H9 (cell line): ENCODE measurements around the gene NOTUM. TPM values are rescaled to one million over a fixed set of nuclear protein-coding genes. Genes with fewer than 3 reads are reported as not detected.

Source experiments
- DNase-seq: peaks from one replicate; pipeline ENCODE4 v3.0.0-alpha.2; 2017
- H2AFZ ChIP-seq: one replicate; pipeline ENCODE4 v1.6.1; 2013; ENCODE audit warnings: mild to moderate bottlenecking, low read length, control low read depth, moderate library complexity
- H2AK5ac ChIP-seq: 2 replicates; pipeline ENCODE4 v1.6.1; 2013; ENCODE audit warnings: low read length, control low read depth, mixed read lengths; ENCODE audit not compliant: insufficient read length
- H2BK120ac ChIP-seq: one replicate; pipeline ENCODE4 v1.6.1; 2013; ENCODE audit warnings: low read depth, mild to moderate bottlenecking, low read length, control low read depth, inconsistent platforms; ENCODE audit not compliant: poor library complexity, severe bottlenecking
- H2BK12ac ChIP-seq: 2 replicates; pipeline ENCODE4 v1.6.1; 2013; ENCODE audit warnings: low read length, control low read depth, mixed read lengths, low read depth; ENCODE audit not compliant: insufficient read length
- H2BK15ac ChIP-seq: 2 replicates; pipeline ENCODE4 v1.6.1; 2013; ENCODE audit warnings: low read depth, low read length, control low read depth
- H2BK20ac ChIP-seq: one replicate; pipeline ENCODE4 v1.6.1; 2013; ENCODE audit warnings: low read depth, mild to moderate bottlenecking, low read length, control low read depth, inconsistent platforms; ENCODE audit not compliant: poor library complexity, severe bottlenecking
- H2BK5ac ChIP-seq: 2 replicates; pipeline ENCODE4 v1.6.1; 2013; ENCODE audit warnings: low read length, control low read depth, mixed read lengths; ENCODE audit not compliant: insufficient read length
- H3K14ac ChIP-seq: 2 replicates; pipeline ENCODE4 v1.6.1; 2013; ENCODE audit warnings: low read length, control low read depth; ENCODE audit not compliant: insufficient read depth
- H3K18ac ChIP-seq: 2 replicates; pipeline ENCODE4 v1.6.1; 2013; ENCODE audit warnings: low read depth, mild to moderate bottlenecking, mixed read lengths, low read length, control low read depth; ENCODE audit not compliant: insufficient read length
- H3K23ac ChIP-seq: 2 replicates; pipeline ENCODE4 v1.6.1; 2013; ENCODE audit warnings: low read length, control low read depth, mixed read lengths, low read depth; ENCODE audit not compliant: insufficient read length
- H3K23me2 ChIP-seq: 2 replicates; pipeline ENCODE4 v1.6.1; 2013; ENCODE audit warnings: low read depth, mild to moderate bottlenecking, mixed read lengths, low read length, control low read depth; ENCODE audit not compliant: insufficient read length, poor library complexity, severe bottlenecking
- H3K27ac ChIP-seq: 2 replicates; pipeline ENCODE4 v1.5.1; 2013; ENCODE audit warnings: low read length, control low read depth, mixed read lengths, low read depth; ENCODE audit not compliant: insufficient read length
- H3K27me3 ChIP-seq: 2 replicates; pipeline ENCODE4 v1.6.1; 2013; ENCODE audit warnings: low read length, control low read depth, inconsistent platforms; ENCODE audit not compliant: insufficient read depth
- H3K4ac ChIP-seq: 2 replicates; pipeline ENCODE4 v1.6.1; 2013; ENCODE audit warnings: low read depth, mild to moderate bottlenecking, control low read depth, inconsistent platforms, low read length, moderate library complexity
- H3K4me1 ChIP-seq: 2 replicates; pipeline ENCODE4 v1.6.1; 2013; ENCODE audit warnings: low read length, control low read depth, inconsistent platforms; ENCODE audit not compliant: insufficient read depth
- H3K4me2 ChIP-seq: 2 replicates; pipeline ENCODE4 v1.6.1; 2013; ENCODE audit warnings: low read length, control low read depth, mixed read lengths; ENCODE audit not compliant: insufficient read length, insufficient read depth
- H3K56ac ChIP-seq: 2 replicates; pipeline ENCODE4 v1.6.1; 2013; ENCODE audit warnings: low read depth, mild to moderate bottlenecking, mixed read lengths, low read length, control low read depth; ENCODE audit not compliant: insufficient read length
- H3K79me1 ChIP-seq: 2 replicates; pipeline ENCODE4 v1.6.1; 2013; ENCODE audit warnings: low read depth, mild to moderate bottlenecking, moderate library complexity, low read length, control low read depth, inconsistent platforms; ENCODE audit not compliant: insufficient read depth, poor library complexity, severe bottlenecking
- H3K79me2 ChIP-seq: 2 replicates; pipeline ENCODE4 v1.6.1; 2013; ENCODE audit warnings: low read length, control low read depth, inconsistent platforms; ENCODE audit not compliant: insufficient read depth
- H3K9ac ChIP-seq: 2 replicates; pipeline ENCODE4 v1.6.1; 2013; ENCODE audit warnings: low read length, control low read depth, mixed read lengths; ENCODE audit not compliant: insufficient read length; ENCODE audit errors: extremely low read depth
- H3K9me3 ChIP-seq: one replicate; pipeline ENCODE4 v1.6.1; 2013; ENCODE audit warnings: low read depth, low read length, inconsistent platforms; ENCODE audit not compliant: control insufficient read depth
- H3T11ph ChIP-seq: one replicate; pipeline ENCODE4 v1.6.1; 2013; ENCODE audit warnings: mild to moderate bottlenecking, low read length, control low read depth, inconsistent platforms
- H4K20me1 ChIP-seq: one replicate; pipeline ENCODE4 v1.6.1; 2013; ENCODE audit not compliant: control insufficient read depth, insufficient read length, insufficient read depth
- H4K5ac ChIP-seq: 2 replicates; pipeline ENCODE4 v1.6.1; 2013; ENCODE audit warnings: low read depth, mild to moderate bottlenecking, mixed read lengths, low read length, control low read depth; ENCODE audit not compliant: insufficient read length
- H4K8ac ChIP-seq: replicated peaks from 2 replicates; pipeline ENCODE4 v1.6.1; 2013; ENCODE audit warnings: low read length, control low read depth, mixed read lengths, low read depth; ENCODE audit not compliant: insufficient read length
- H4K91ac ChIP-seq: 2 replicates; pipeline ENCODE4 v1.6.1; 2013; ENCODE audit warnings: low read depth, mild to moderate bottlenecking, moderate library complexity, mixed read lengths, low read length, control low read depth; ENCODE audit not compliant: insufficient read length
- H3K27ac Mint-ChIP-seq, 3 experiments: 2 replicates in 2 of 3; 3 replicates in 1 of 3; pipeline ENCODE4 v1.8.0; 2020 to 2021; ENCODE audit warnings: mixed read lengths in 3 of 3, mild to moderate bottlenecking in 1 of 3, moderate library complexity in 1 of 3
- H3K27me3 Mint-ChIP-seq: 2 replicates; pipeline ENCODE4 v1.8.0; 2021; ENCODE audit warnings: low read depth, mild to moderate bottlenecking, moderate library complexity, mixed read lengths
- H3K36me3 Mint-ChIP-seq, 3 experiments: 2 replicates in 2 of 3; 3 replicates in 1 of 3; pipeline ENCODE4 v1.8.0; 2020 to 2021; ENCODE audit warnings: low read depth in 3 of 3, mixed read lengths in 3 of 3; ENCODE audit not compliant: insufficient read depth in 1 of 3
- H3K4me1 Mint-ChIP-seq, 2 experiments: 2 replicates each; pipeline ENCODE4 v1.8.0; 2020; ENCODE audit warnings: mixed read lengths in 2 of 2
- H3K4me3 Mint-ChIP-seq, 2 experiments: 2 replicates in 1 of 2; 3 replicates in 1 of 2; pipeline ENCODE4 v1.8.0; 2020 to 2021; ENCODE audit warnings: mild to moderate bottlenecking in 2 of 2, mixed read lengths in 2 of 2, moderate library complexity in 1 of 2
- H3K9me3 Mint-ChIP-seq, 2 experiments: 2 replicates in 1 of 2; 3 replicates in 1 of 2; pipeline ENCODE4 v1.8.0; 2020; ENCODE audit warnings: mild to moderate bottlenecking in 2 of 2, mixed read lengths in 2 of 2, moderate library complexity in 1 of 2
- WGBS: extraction: QIAGEN DNeasy Blood & Tissue Kit; methylation state at CpG from one replicate; pipeline ENCODE4 v1.1.7; 2013; ENCODE audit warnings: missing lambda C conversion rate, low lambda C conversion rate, mixed read lengths; ENCODE audit not compliant: insufficient read length; ENCODE audit errors: extremely low coverage; 5-methylcytosine and 5-hydroxymethylcytosine counted together
- total RNA-seq: library from RNA; stranded (reverse); gene quantifications from 2 replicates; pipeline ENCODE4 v1.2.1, GENCODE V29; 2021
- TF ChIP-seq, protein P1 (sequence below): fragments of 200-600 bp; sonication (generic); conservative IDR thresholded peaks from 3 replicates; pipeline ENCODE4 v1.8.0; 2021; ENCODE audit warnings: antibody characterized with exemption, mild to moderate bottlenecking

Gene NOTUM
- total RNA-seq, 1 experiment from 2014 or later: 2.1 TPM

DNA sequence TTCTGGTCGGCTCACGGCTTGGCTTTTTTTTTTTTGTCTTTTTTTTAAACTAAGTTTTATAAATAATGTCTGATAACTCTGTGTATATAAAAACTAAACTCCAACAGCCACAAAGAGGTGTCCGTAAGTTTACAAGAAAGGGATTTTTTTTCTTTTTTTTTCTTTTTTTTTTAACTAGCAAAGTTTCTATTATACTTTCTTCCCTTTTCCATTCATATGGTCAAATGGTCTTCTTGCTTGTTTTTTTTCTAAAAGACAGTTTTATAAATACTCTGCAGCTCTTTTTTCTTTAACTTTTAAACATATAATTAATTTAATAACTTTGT, 39.5 kb downstream of the NOTUM start:
- H3K9ac ChIP-seq: no peak overlapping the region
- no peak overlapping the region for H2AFZ ChIP-seq
- H2BK120ac ChIP-seq: no peak overlapping the region
- no peak overlapping the region for H4K91ac ChIP-seq
- H2AK5ac ChIP-seq: no peak overlapping the region
- peaks cover 22% of the 10 kb centered on the region; the same call in 1 of the 2 replicates for H3K79me2 ChIP-seq
- H4K5ac ChIP-seq: no peak overlapping the region
- TF ChIP-seq, protein P1, sequence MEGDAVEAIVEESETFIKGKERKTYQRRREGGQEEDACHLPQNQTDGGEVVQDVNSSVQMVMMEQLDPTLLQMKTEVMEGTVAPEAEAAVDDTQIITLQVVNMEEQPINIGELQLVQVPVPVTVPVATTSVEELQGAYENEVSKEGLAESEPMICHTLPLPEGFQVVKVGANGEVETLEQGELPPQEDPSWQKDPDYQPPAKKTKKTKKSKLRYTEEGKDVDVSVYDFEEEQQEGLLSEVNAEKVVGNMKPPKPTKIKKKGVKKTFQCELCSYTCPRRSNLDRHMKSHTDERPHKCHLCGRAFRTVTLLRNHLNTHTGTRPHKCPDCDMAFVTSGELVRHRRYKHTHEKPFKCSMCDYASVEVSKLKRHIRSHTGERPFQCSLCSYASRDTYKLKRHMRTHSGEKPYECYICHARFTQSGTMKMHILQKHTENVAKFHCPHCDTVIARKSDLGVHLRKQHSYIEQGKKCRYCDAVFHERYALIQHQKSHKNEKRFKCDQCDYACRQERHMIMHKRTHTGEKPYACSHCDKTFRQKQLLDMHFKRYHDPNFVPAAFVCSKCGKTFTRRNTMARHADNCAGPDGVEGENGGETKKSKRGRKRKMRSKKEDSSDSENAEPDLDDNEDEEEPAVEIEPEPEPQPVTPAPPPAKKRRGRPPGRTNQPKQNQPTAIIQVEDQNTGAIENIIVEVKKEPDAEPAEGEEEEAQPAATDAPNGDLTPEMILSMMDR: no peak
- H3K27ac Mint-ChIP-seq: no peak overlapping the region
- no peak overlapping the region for H3K4ac ChIP-seq
- no peak overlapping the region for H4K8ac ChIP-seq
- WGBS: no CpG with 5 or more reads among the region's 3 CpGs
- H3K56ac ChIP-seq: no peak overlapping the region
- H3K23me2 ChIP-seq: peaks cover 9% of the 10 kb centered on the region
- H3K9me3 ChIP-seq: no peaks in the 10 kb centered on the region
- no peaks in the 10 kb centered on the region for H4K20me1 ChIP-seq
- no peak overlapping the region for H2BK20ac ChIP-seq
- no peak overlapping the region for H2BK15ac ChIP-seq
- no peak overlapping the region for H3K23ac ChIP-seq
- peaks cover 12 to 33% (median 27%) of the 10 kb centered on the region in 3 experiments; a peak in 6 of 7 replicates for H3K36me3 Mint-ChIP-seq
- no peak for DNase-seq
- no peak overlapping the region for H3K27ac ChIP-seq
- H3K18ac ChIP-seq: no peak overlapping the region
- H3K79me1 ChIP-seq: peaks cover 5% of the 10 kb centered on the region
- H3K4me2 ChIP-seq: no peak overlapping the region
- no peak overlapping the region for H3T11ph ChIP-seq
- no peak overlapping the region for H2BK12ac ChIP-seq
- no peaks in the 10 kb centered on the region; a peak in 1 of 5 replicates for H3K9me3 Mint-ChIP-seq
- no peak overlapping the region for H2BK5ac ChIP-seq
- H3K14ac ChIP-seq: no peak overlapping the region
- H3K27me3 Mint-ChIP-seq: no peaks in the 10 kb centered on the region
- no peak overlapping the region for H3K4me3 Mint-ChIP-seq
- peaks cover 44 to 47% of the 10 kb centered on the region in 2 experiments for H3K4me1 Mint-ChIP-seq
- peaks cover 3% of the 10 kb centered on the region; the same call in 1 of the 2 replicates for H3K4me1 ChIP-seq
- H3K27me3 ChIP-seq: no peaks in the 10 kb centered on the region
